ENCODE measurements around the gene POLA1.

Gene POLA1

GRCh38 chrX:24668111-24668510, 25.6 kb upstream of the POLA1 start:
- H3K27me3 ChIP-seq (replicated peaks in 2 of 5; ENCODE audit: control insufficient read depth in 4 of 5, insufficient read depth in 5 of 5, low read length in 4 of 5) = peaks cover 0 to 2% (median 0%) of the 10 kb centered on the region in 5 experiments
- DNase-seq = no peak
- no peak overlapping the region for H3K27ac ChIP-seq (ENCODE audit: insufficient read depth in 1 of 2, low read depth in 1 of 2, low read length in 2 of 2, poor library complexity in 1 of 2, severe bottlenecking in 2 of 2)
- H3K4me1 ChIP-seq (ENCODE audit: control extremely low read depth in 1 of 4, control insufficient read depth in 4 of 4, insufficient read depth in 4 of 4, low read length in 3 of 4) = no peaks in the 10 kb centered on the region
- H3K4me3 ChIP-seq (ENCODE audit: control insufficient read depth in 1 of 7, extremely low read depth in 1 of 7, insufficient read depth in 4 of 7, low read depth in 2 of 7, low read length in 6 of 7) = no peak overlapping the region
- ChIA-PET POLR2A (no interaction called here), CTCF (no interaction called here)
- H3K9me3 ChIP-seq (ENCODE audit: control extremely low read depth in 1 of 5, control insufficient read depth in 4 of 5, insufficient read depth in 2 of 5, low read depth in 1 of 5, low read length in 4 of 5) = no peaks in the 10 kb centered on the region
- H3K36me3 ChIP-seq (ENCODE audit: control insufficient read depth in 4 of 4, insufficient read depth in 4 of 4, low read length in 3 of 4) = no peaks in the 10 kb centered on the region
- no CpG with 5 or more reads among the region's 3 CpGs for WGBS (ENCODE audit: insufficient coverage)

GRCh38 chrX:24672701-24673190, 21.0 kb upstream of the POLA1 start:
- peak in 1 of 3 donors; percentile 13 for DNase-seq
- WGBS (ENCODE audit: insufficient coverage) = 67% methylated on average over 7 of the region's 11 CpGs
- Histone ChIP-seq H3K27ac (ENCODE audit: insufficient read depth in 1 of 2, low read depth in 1 of 2, low read length in 2 of 2, poor library complexity in 1 of 2, severe bottlenecking in 2 of 2) (no peak overlapping the region), H3K27me3 (replicated peaks in 2 of 5; ENCODE audit: control insufficient read depth in 4 of 5, insufficient read depth in 5 of 5, low read length in 4 of 5) (peaks cover 0 to 5% (median 0%) of the 10 kb centered on the region in 5 experiments), H3K4me1 (ENCODE audit: control extremely low read depth in 1 of 4, control insufficient read depth in 4 of 4, insufficient read depth in 4 of 4, low read length in 3 of 4) (no peaks in the 10 kb centered on the region), H3K4me3 (ENCODE audit: control insufficient read depth in 1 of 7, extremely low read depth in 1 of 7, insufficient read depth in 4 of 7, low read depth in 2 of 7, low read length in 6 of 7) (no peak overlapping the region), H3K9me3 (ENCODE audit: control extremely low read depth in 1 of 5, control insufficient read depth in 4 of 5, insufficient read depth in 2 of 5, low read depth in 1 of 5, low read length in 4 of 5) (no peaks in the 10 kb centered on the region), H3K36me3 (ENCODE audit: control insufficient read depth in 4 of 4, insufficient read depth in 4 of 4, low read length in 3 of 4) (no peaks in the 10 kb centered on the region)
- CTCF ChIA-PET = interaction anchor here (1.0 kb wide), 1 partner anchor 16 kb away, joined by 3 read pairs; no protein-coding TSS in a partner anchor
- POLR2A ChIA-PET = no interaction called here

- ChIA-PET CTCF (interaction anchor here (1.4 kb wide), 1 partner anchor 9 kb away, joined by 3 read pairs; no protein-coding TSS in a partner anchor), POLR2A (no interaction called here)
- DNase-seq = no peak
- H3K36me3 ChIP-seq (ENCODE audit: control insufficient read depth in 4 of 4, insufficient read depth in 4 of 4, low read length in 3 of 4) = no peaks in the 10 kb centered on the region
- no peak overlapping the region for H3K27ac ChIP-seq (ENCODE audit: insufficient read depth in 1 of 2, low read depth in 1 of 2, low read length in 2 of 2, poor library complexity in 1 of 2, severe bottlenecking in 2 of 2)
- no peaks in the 10 kb centered on the region for H3K4me1 ChIP-seq (ENCODE audit: control extremely low read depth in 1 of 4, control insufficient read depth in 4 of 4, insufficient read depth in 4 of 4, low read length in 3 of 4)
- H3K4me3 ChIP-seq (ENCODE audit: control insufficient read depth in 1 of 7, extremely low read depth in 1 of 7, insufficient read depth in 4 of 7, low read depth in 2 of 7, low read length in 6 of 7) = no peak overlapping the region
- no peaks in the 10 kb centered on the region for H3K9me3 ChIP-seq (ENCODE audit: control extremely low read depth in 1 of 5, control insufficient read depth in 4 of 5, insufficient read depth in 2 of 5, low read depth in 1 of 5, low read length in 4 of 5)
- H3K27me3 ChIP-seq (replicated peaks in 2 of 5; ENCODE audit: control insufficient read depth in 4 of 5, insufficient read depth in 5 of 5, low read length in 4 of 5) = peaks cover 0 to 5% (median 0%) of the 10 kb centered on the region in 5 experiments
- 33% methylated on average over 1 of the region's 2 CpGs for WGBS (ENCODE audit: insufficient coverage)
Measured at GRCh38 chrX:24673424-24673823, 20.3 kb upstream of the POLA1 start.

DNA sequence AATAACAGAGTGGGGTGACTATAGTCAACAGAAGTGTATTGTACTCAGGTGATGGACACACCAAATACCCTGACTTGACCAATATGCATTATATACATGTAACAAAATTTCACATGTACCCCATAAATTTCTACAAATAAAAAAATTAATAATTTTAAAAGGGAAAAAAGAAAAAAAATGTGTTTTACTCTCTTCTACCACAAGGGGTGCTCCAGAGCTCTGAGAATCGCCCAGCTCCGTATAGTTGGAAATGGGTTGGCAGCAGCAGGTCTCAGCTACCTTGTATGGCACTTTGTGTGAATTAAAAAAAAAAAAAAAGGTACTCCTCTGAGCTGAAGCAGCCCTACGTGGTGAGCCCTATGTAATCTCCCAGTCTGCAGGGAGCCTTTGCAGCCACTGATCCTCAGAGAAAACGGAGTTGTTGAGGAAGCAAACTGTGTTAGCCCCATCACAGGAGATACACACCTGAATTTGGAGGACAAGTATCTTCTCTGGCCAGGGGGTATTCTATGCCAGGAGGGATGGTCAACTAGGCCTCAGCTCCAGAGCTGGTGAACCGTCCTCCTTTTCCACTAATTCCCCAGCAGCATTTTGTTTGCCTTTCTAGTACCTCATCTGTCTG, 17.2 kb upstream of the POLA1 start:
- peaks cover 0 to 5% (median 0%) of the 10 kb centered on the region in 5 experiments for H3K27me3 ChIP-seq (replicated peaks in 2 of 5; ENCODE audit: control insufficient read depth in 4 of 5, insufficient read depth in 5 of 5, low read length in 4 of 5)
- DNase-seq = peak; percentile 10 to 32 (median 32)
- no peaks in the 10 kb centered on the region for H3K36me3 ChIP-seq (ENCODE audit: control insufficient read depth in 4 of 4, insufficient read depth in 4 of 4, low read length in 3 of 4)
- CTCF ChIA-PET = interaction anchor here (0.7 to 1.3 kb wide), 2 partner anchors 12 to 29 kb away, joined by 4 to 6 read pairs; no protein-coding TSS in a partner anchor
- no peaks in the 10 kb centered on the region for H3K4me1 ChIP-seq (ENCODE audit: control extremely low read depth in 1 of 4, control insufficient read depth in 4 of 4, insufficient read depth in 4 of 4, low read length in 3 of 4)
- H3K4me3 ChIP-seq (ENCODE audit: control insufficient read depth in 1 of 7, extremely low read depth in 1 of 7, insufficient read depth in 4 of 7, low read depth in 2 of 7, low read length in 6 of 7) = no peak overlapping the region
- POLR2A ChIA-PET = no interaction called here
- no peaks in the 10 kb centered on the region for H3K9me3 ChIP-seq (ENCODE audit: control extremely low read depth in 1 of 5, control insufficient read depth in 4 of 5, insufficient read depth in 2 of 5, low read depth in 1 of 5, low read length in 4 of 5)
- 54% methylated on average over 3 of the region's 5 CpGs for WGBS (ENCODE audit: insufficient coverage)
- H3K27ac ChIP-seq (ENCODE audit: insufficient read depth in 1 of 2, low read depth in 1 of 2, low read length in 2 of 2, poor library complexity in 1 of 2, severe bottlenecking in 2 of 2) = no peak overlapping the region

GRCh38 chrX:24682739-24683432, 10.8 kb upstream of the POLA1 start:
- ChIA-PET CTCF (interaction anchor here (1.3 kb wide), 1 partner anchor 9 kb away, joined by 3 read pairs; no protein-coding TSS in a partner anchor), POLR2A (no interaction called here)
- H3K36me3 ChIP-seq (ENCODE audit: control insufficient read depth in 4 of 4, insufficient read depth in 4 of 4, low read length in 3 of 4) = no peaks in the 10 kb centered on the region
- 82% methylated on average over 5 of the region's 7 CpGs for WGBS (ENCODE audit: insufficient coverage)
- H3K27ac ChIP-seq (ENCODE audit: insufficient read depth in 1 of 2, low read depth in 1 of 2, low read length in 2 of 2, poor library complexity in 1 of 2, severe bottlenecking in 2 of 2) = no peak overlapping the region
- peaks cover 0 to 2% (median 0%) of the 10 kb centered on the region in 5 experiments for H3K9me3 ChIP-seq (ENCODE audit: control extremely low read depth in 1 of 5, control insufficient read depth in 4 of 5, insufficient read depth in 2 of 5, low read depth in 1 of 5, low read length in 4 of 5)
- no peak for DNase-seq
- peaks cover 0 to 4% (median 0%) of the 10 kb centered on the region in 5 experiments for H3K27me3 ChIP-seq (replicated peaks in 2 of 5; ENCODE audit: control insufficient read depth in 4 of 5, insufficient read depth in 5 of 5, low read length in 4 of 5)
- H3K4me3 ChIP-seq (ENCODE audit: control insufficient read depth in 1 of 7, extremely low read depth in 1 of 7, insufficient read depth in 4 of 7, low read depth in 2 of 7, low read length in 6 of 7) = no peak overlapping the region
- H3K4me1 ChIP-seq (ENCODE audit: control extremely low read depth in 1 of 4, control insufficient read depth in 4 of 4, insufficient read depth in 4 of 4, low read length in 3 of 4) = no peaks in the 10 kb centered on the region

DNA sequence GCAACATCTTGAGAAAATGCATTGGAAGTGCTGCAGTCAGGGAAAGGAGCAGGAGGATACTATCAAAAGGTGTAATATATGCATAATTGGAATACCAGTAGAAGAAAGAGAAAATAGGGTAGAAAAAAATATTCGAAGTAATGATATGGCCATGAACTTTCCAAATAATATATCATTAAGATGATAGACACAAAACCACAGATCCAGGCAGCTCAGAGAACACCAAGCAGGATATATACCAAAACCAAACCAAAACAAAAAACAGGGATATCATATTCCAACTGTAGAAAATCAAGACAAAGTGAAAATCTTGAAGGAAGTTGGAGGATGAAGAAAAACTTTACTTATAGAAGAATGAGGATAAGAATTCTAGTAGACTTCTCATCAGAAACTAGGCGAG, 9.7 kb upstream of the POLA1 start:
- Histone ChIP-seq H3K27me3 (replicated peaks in 2 of 5; ENCODE audit: control insufficient read depth in 4 of 5, insufficient read depth in 5 of 5, low read length in 4 of 5) (peaks cover 0 to 4% (median 0%) of the 10 kb centered on the region in 5 experiments), H3K4me1 (ENCODE audit: control extremely low read depth in 1 of 4, control insufficient read depth in 4 of 4, insufficient read depth in 4 of 4, low read length in 3 of 4) (no peaks in the 10 kb centered on the region), H3K27ac (ENCODE audit: insufficient read depth in 1 of 2, low read depth in 1 of 2, low read length in 2 of 2, poor library complexity in 1 of 2, severe bottlenecking in 2 of 2) (no peak overlapping the region), H3K9me3 (ENCODE audit: control extremely low read depth in 1 of 5, control insufficient read depth in 4 of 5, insufficient read depth in 2 of 5, low read depth in 1 of 5, low read length in 4 of 5) (peaks cover 0 to 2% (median 0%) of the 10 kb centered on the region in 5 experiments), H3K36me3 (ENCODE audit: control insufficient read depth in 4 of 4, insufficient read depth in 4 of 4, low read length in 3 of 4) (no peaks in the 10 kb centered on the region), H3K4me3 (ENCODE audit: control insufficient read depth in 1 of 7, extremely low read depth in 1 of 7, insufficient read depth in 4 of 7, low read depth in 2 of 7, low read length in 6 of 7) (no peak overlapping the region)
- no peak for DNase-seq
- CTCF ChIA-PET = no interaction called here
- WGBS (ENCODE audit: insufficient coverage) = no CpG with 5 or more reads among the region's 2 CpGs
- POLR2A ChIA-PET = no interaction called here

DNA sequence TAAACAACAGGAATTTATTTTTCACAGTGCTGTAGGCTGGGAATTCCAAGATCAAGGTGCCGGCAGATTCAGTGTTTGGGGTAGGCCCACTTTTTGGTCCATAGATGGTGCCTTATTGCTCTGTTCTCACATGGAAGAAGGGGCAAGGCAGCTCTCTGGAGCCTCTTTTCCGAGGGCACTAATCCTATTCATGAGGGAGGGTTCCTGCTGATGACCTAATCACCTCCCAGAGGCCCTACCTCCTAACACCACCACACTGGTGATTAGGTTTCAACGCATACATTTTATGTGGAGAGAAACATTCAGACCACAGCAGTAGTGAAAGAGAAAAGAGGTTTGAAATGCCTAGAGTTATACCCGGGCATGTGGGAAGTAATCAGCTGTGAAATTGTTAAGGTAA, 1.4 kb upstream of the POLA1 start:
- Histone ChIP-seq H3K9me3 (ENCODE audit: control extremely low read depth in 1 of 5, control insufficient read depth in 4 of 5, insufficient read depth in 2 of 5, low read depth in 1 of 5, low read length in 4 of 5) (no peaks in the 10 kb centered on the region), H3K4me1 (ENCODE audit: control extremely low read depth in 1 of 4, control insufficient read depth in 4 of 4, insufficient read depth in 4 of 4, low read length in 3 of 4) (peaks cover 0 to 10% (median 6%) of the 10 kb centered on the region in 4 experiments), H3K27me3 (replicated peaks in 2 of 5; ENCODE audit: control insufficient read depth in 4 of 5, insufficient read depth in 5 of 5, low read length in 4 of 5) (no peaks in the 10 kb centered on the region), H3K36me3 (ENCODE audit: control insufficient read depth in 4 of 4, insufficient read depth in 4 of 4, low read length in 3 of 4) (peaks cover 0 to 8% (median 0%) of the 10 kb centered on the region in 4 experiments), H3K27ac (ENCODE audit: insufficient read depth in 1 of 2, low read depth in 1 of 2, low read length in 2 of 2, poor library complexity in 1 of 2, severe bottlenecking in 2 of 2) (no peak overlapping the region), H3K4me3 (ENCODE audit: control insufficient read depth in 1 of 7, extremely low read depth in 1 of 7, insufficient read depth in 4 of 7, low read depth in 2 of 7, low read length in 6 of 7) (no peak overlapping the region)
- no peak for DNase-seq
- POLR2A ChIA-PET = no interaction called here
- CTCF ChIA-PET = interaction anchor here (0.9 kb wide), 1 partner anchor 61 kb away, joined by 3 read pairs; no protein-coding TSS in a partner anchor
- 82% methylated on average over 1 of the region's 4 CpGs for WGBS (ENCODE audit: insufficient coverage)

Data from common myeloid progenitor, CD34-positive (primary cell).